Keratinocyte (primary cell): ENCODE data around the gene TSFM. TPM values are rescaled to one million over a fixed set of nuclear protein-coding genes. Genes with fewer than 3 reads are reported as not detected.

Experiments used
- DNase-seq: peaks from one replicate; pipeline ENCODE4 v3.0.0-alpha.2; 2011; ENCODE audit warnings: low read depth, missing footprints, low spot score
- FAIRE-seq: peaks from 2 replicates; lab custom pipeline; 2011; peaks lifted over from hg19 to GRCh38; lab: Jason Lieb, UNC
- H2AFZ ChIP-seq: 2 replicates; pipeline ENCODE4 v1.6.0; 2012; ENCODE audit warnings: low read length, control low read depth, inconsistent platforms; ENCODE audit not compliant: control insufficient read depth
- H3K27ac ChIP-seq: 2 replicates; pipeline ENCODE4 v1.5.1; 2011; ENCODE audit warnings: low read length; ENCODE audit not compliant: control insufficient read depth, insufficient read depth
- H3K27me3 ChIP-seq: 3 replicates; pipeline ENCODE4 v1.6.0; 2011; ENCODE audit warnings: low read length; ENCODE audit not compliant: control insufficient read depth, insufficient read depth; ENCODE audit errors: extremely low read depth
- H3K36me3 ChIP-seq, 2 experiments: 2 replicates in 1 of 2; 3 replicates in 1 of 2; pipeline ENCODE4 v1.5.1; 2011; ENCODE audit warnings: low read length in 2 of 2, mild to moderate bottlenecking in 1 of 2; ENCODE audit not compliant: control insufficient read depth in 2 of 2, insufficient read depth in 2 of 2; ENCODE audit errors: extremely low read depth in 1 of 2
- H3K4me1 ChIP-seq: 3 replicates; pipeline ENCODE4 v1.5.1; 2011; ENCODE audit warnings: low read length; ENCODE audit not compliant: control insufficient read depth, insufficient read depth; ENCODE audit errors: extremely low read depth
- H3K4me2 ChIP-seq: 3 replicates; pipeline ENCODE4 v1.6.0; 2011; ENCODE audit warnings: low read depth, low read length; ENCODE audit not compliant: control insufficient read depth, insufficient read depth; ENCODE audit errors: extremely low read depth
- H3K4me3 ChIP-seq, 3 experiments: fragments of 200-600 bp in 1 of 3; sonication (generic) in 1 of 3; 2 replicates in 2 of 3; 3 replicates in 1 of 3; pipeline ENCODE4 v1.5.1; 2011 to 2016; ENCODE audit warnings: low read length in 3 of 3, mild to moderate bottlenecking in 3 of 3, control low read depth in 2 of 3, inconsistent platforms in 1 of 3, low read depth in 1 of 3, mixed read lengths in 1 of 3, mixed run types in 1 of 3, moderate library complexity in 1 of 3; ENCODE audit not compliant: control insufficient read depth in 2 of 3, insufficient read depth in 2 of 3; ENCODE audit errors: extremely low read depth in 1 of 3
- H3K79me2 ChIP-seq: 2 replicates; pipeline ENCODE4 v1.6.0; 2012; ENCODE audit warnings: low read length; ENCODE audit not compliant: control insufficient read depth, insufficient read depth
- H3K9ac ChIP-seq: 3 replicates; pipeline ENCODE4 v1.6.0; 2011; ENCODE audit warnings: low read length; ENCODE audit not compliant: control insufficient read depth, insufficient read depth; ENCODE audit errors: extremely low read depth
- H3K9me1 ChIP-seq: 3 replicates; pipeline ENCODE4 v1.6.0; 2011; ENCODE audit warnings: low read length; ENCODE audit not compliant: control insufficient read depth, insufficient read depth; ENCODE audit errors: extremely low read depth
- H3K9me3 ChIP-seq: 2 replicates; pipeline ENCODE4 v1.5.1; 2012; ENCODE audit warnings: low read depth, low read length; ENCODE audit not compliant: control insufficient read depth
- H4K20me1 ChIP-seq: 3 replicates; pipeline ENCODE4 v1.6.0; 2011; ENCODE audit warnings: low read length; ENCODE audit not compliant: control insufficient read depth, insufficient read depth; ENCODE audit errors: extremely low read depth
- CTCF ChIP-seq, 3 experiments: IDR thresholded peaks in 1 of 3; conservative IDR thresholded peaks in 1 of 3; optimal IDR thresholded peaks in 1 of 3; 2 replicates in 2 of 3; 3 replicates in 1 of 3; pipeline versions ENCODE3 to v1.5.1; 2011; ENCODE audit warnings: low read length in 3 of 3, mild to moderate bottlenecking in 3 of 3, moderate library complexity in 2 of 3, control low read depth in 1 of 3, inconsistent platforms in 1 of 3; ENCODE audit not compliant: insufficient read depth in 2 of 3; ENCODE audit errors: extremely low read depth in 1 of 3
- EZH2 ChIP-seq: IDR thresholded peaks from one replicate; pipeline ENCODE4 v1.6.1; 2012; ENCODE audit warnings: inconsistent platforms, mild to moderate bottlenecking, low read length, moderate library complexity
- dilution Hi-C: fragments of 300-500 bp; cut with MboI; formaldehyde crosslinking; loops from one replicate; pipeline ENCODE4 v1.7.0; 2020; ENCODE audit warnings: low sequenced_read_pairs; ENCODE audit not compliant: extremely low pct_ligation_motif_present
- polyA plus RNA-seq, 5 experiments: library from polyadenylated mRNA; depleted of rRNA in 3 of 5; stranded (reverse) in 3 of 5; stranded (forward) in 1 of 5; unstranded in 1 of 5; fragments of >200 nt; gene quantifications; 1 replicate in 1 of 5; 2 replicates in 3 of 5; 3 replicates in 1 of 5; pipeline versions ENCODE4 v1.2.1 to v1.2.3, GENCODE V29; 2011 to 2012; ENCODE audit warnings: missing spikeins in 2 of 5, low read depth in 1 of 5, low replicate concordance in 1 of 5

TSFM gene
- polyA plus RNA-seq, 1 donor (not counting 4 experiments of a cell fraction or from before 2014, with no cell fraction given) = 30.5 TPM

- peak within 1 kb of the TSS; percentile 56 to 73 (median 69) for H3K4me3 ChIP-seq
- no peaks in the 10 kb centered on the region for H3K27me3 ChIP-seq
- dilution Hi-C loops = no loop called here
- H3K4me2 ChIP-seq = peak within 1 kb of the TSS; percentile 78
- H3K79me2 ChIP-seq = peaks cover 19% of the 10 kb centered on the region
- H4K20me1 ChIP-seq = peaks cover 2% of the 10 kb centered on the region
- DNase-seq = no peak
- H3K36me3 ChIP-seq = peaks cover 7 to 26% of the 10 kb centered on the region in 2 experiments
- H3K27ac ChIP-seq = no peak within 1 kb of the TSS
- no peak for FAIRE-seq
- H3K9ac ChIP-seq = peak within 1 kb of the TSS; percentile 58
- H3K9me3 ChIP-seq = no peaks in the 10 kb centered on the region
- TF ChIP-seq CTCF (optimal IDR thresholded peaks at IDR 0.05 in 1 of 3, IDR thresholded peaks at IDR 0.05 in 1 of 3, conservative IDR thresholded peaks at IDR 0.05 in 1 of 3; ENCODE audit: extremely low read depth in 1 of 3, insufficient read depth in 2 of 3, low read length in 3 of 3) (no peak), EZH2 (no peak)
- H3K9me1 ChIP-seq = no peaks in the 10 kb centered on the region
- H3K4me1 ChIP-seq = peaks cover 39% of the 10 kb centered on the region
- H2AFZ ChIP-seq = peak within 1 kb of the TSS; percentile 7
These were observed 28.0 kb upstream of the TSFM start, which contains the start of gene MARCHF9 for GRCh38 chr12:57754411-57755193. Gene MARCHF9, plus strand, starts transcription at chr12:57755103. Its CDS starts 426 bp downstream, at chr12:57755529.

- peaks cover 18% of the 10 kb centered on the region for H3K79me2 ChIP-seq
- no peaks in the 10 kb centered on the region for H3K9me3 ChIP-seq
- dilution Hi-C loops = no loop called here
- no peak overlapping the region for H3K4me2 ChIP-seq
- H3K4me3 ChIP-seq = peak overlapping the region in 2 of 3 experiments; percentile 56 to 69
- TF ChIP-seq EZH2 = no peak
- TF ChIP-seq CTCF (optimal IDR thresholded peaks at IDR 0.05 in 1 of 3, IDR thresholded peaks at IDR 0.05 in 1 of 3, conservative IDR thresholded peaks at IDR 0.05 in 1 of 3; ENCODE audit: extremely low read depth in 1 of 3, insufficient read depth in 2 of 3, low read length in 3 of 3) = no peak
- H3K27me3 ChIP-seq = no peaks in the 10 kb centered on the region
- FAIRE-seq = no peak
- H3K36me3 ChIP-seq = peaks cover 10 to 29% of the 10 kb centered on the region in 2 experiments
- H3K9ac ChIP-seq = no peak overlapping the region
- no peak overlapping the region for H2AFZ ChIP-seq
- H3K4me1 ChIP-seq = peaks cover 39% of the 10 kb centered on the region
- no peak overlapping the region for H3K27ac ChIP-seq
- H4K20me1 ChIP-seq = peaks cover 7% of the 10 kb centered on the region
- DNase-seq = no peak
- no peaks in the 10 kb centered on the region for H3K9me1 ChIP-seq
These were observed 27.5 kb upstream of the TSFM start for GRCh38 chr12:57755194-57755453.
